ENCODE data around the gene MMP12. TPM values are rescaled to one million over a fixed set of nuclear protein-coding genes. Genes with fewer than 3 reads are reported as not detected.

The MMP12 gene
- total RNA-seq, 1 experiment from 2014 or later = not detected

GRCh38 chr11:102849311-102849710 lies 25.5 kb downstream of the MMP12 start:
- Histone ChIP-seq H4K8ac (replicated peaks; ENCODE audit: insufficient read length, low read depth, low read length) (no peak overlapping the region), H3K56ac (ENCODE audit: insufficient read length, low read depth, low read length) (no peak overlapping the region), H4K20me1 (ENCODE audit: control insufficient read depth, insufficient read depth, insufficient read length) (no peaks in the 10 kb centered on the region), H3K4me1 (ENCODE audit: insufficient read depth, low read length) (no peaks in the 10 kb centered on the region), H4K5ac (ENCODE audit: insufficient read length, low read depth, low read length) (no peak overlapping the region), H3K18ac (ENCODE audit: insufficient read length, low read depth, low read length) (no peak overlapping the region), H3K4me2 (ENCODE audit: insufficient read depth, insufficient read length, low read length) (no peak overlapping the region), H2BK120ac (ENCODE audit: low read depth, low read length, poor library complexity, severe bottlenecking) (no peak overlapping the region), H2BK20ac (ENCODE audit: low read depth, low read length, poor library complexity, severe bottlenecking) (no peak overlapping the region), H3K23ac (ENCODE audit: insufficient read length, low read depth, low read length) (no peak overlapping the region), H2BK12ac (ENCODE audit: insufficient read length, low read depth, low read length) (no peak overlapping the region), H3K23me2 (ENCODE audit: insufficient read length, low read depth, low read length, poor library complexity, severe bottlenecking) (no peaks in the 10 kb centered on the region), H2AFZ (ENCODE audit: low read length) (no peak overlapping the region), H2BK5ac (ENCODE audit: insufficient read length, low read length) (no peak overlapping the region), H3T11ph (ENCODE audit: low read length) (no peak overlapping the region), H3K9me3 (ENCODE audit: control insufficient read depth, low read depth, low read length) (no peaks in the 10 kb centered on the region), H4K91ac (ENCODE audit: insufficient read length, low read depth, low read length) (no peak overlapping the region), H3K79me1 (ENCODE audit: insufficient read depth, low read depth, low read length, poor library complexity, severe bottlenecking) (no peaks in the 10 kb centered on the region), H3K9ac (ENCODE audit: extremely low read depth, insufficient read length, low read length) (no peak overlapping the region), H3K27ac (ENCODE audit: insufficient read length, low read depth, low read length) (no peak overlapping the region), H3K4ac (ENCODE audit: low read depth, low read length) (no peak overlapping the region), H2AK5ac (ENCODE audit: insufficient read length, low read length) (no peak overlapping the region), H3K14ac (ENCODE audit: insufficient read depth, low read length) (no peak overlapping the region), H3K79me2 (ENCODE audit: insufficient read depth, low read length) (no peaks in the 10 kb centered on the region), H2BK15ac (ENCODE audit: low read depth, low read length) (no peak overlapping the region), H3K27me3 (ENCODE audit: insufficient read depth, low read length) (no peaks in the 10 kb centered on the region)
- no peak overlapping the region for H3K4me3 Mint-ChIP-seq
- H3K27ac Mint-ChIP-seq = no peak overlapping the region
- H3K9me3 Mint-ChIP-seq = no peaks in the 10 kb centered on the region
- no peak for TF ChIP-seq CTCF (conservative IDR thresholded peaks at IDR 0.05)
- no peaks in the 10 kb centered on the region for H3K27me3 Mint-ChIP-seq (ENCODE audit: low read depth)
- no peak for DNase-seq
- no peaks in the 10 kb centered on the region for H3K36me3 Mint-ChIP-seq (ENCODE audit: insufficient read depth in 1 of 3, low read depth in 3 of 3)
- H3K4me1 Mint-ChIP-seq = no peaks in the 10 kb centered on the region
- no CpG with 5 or more reads among the region's 1 CpG for WGBS (ENCODE audit: extremely low coverage, insufficient read length, low lambda C conversion rate)
